GM20000 (cell line): ENCODE results near the gene BIRC5.

Experiments used
- DNase-seq: peaks from one replicate; pipeline ENCODE4 v3.0.0; 2012; ENCODE audit warnings: low spot score
- TF ChIP-seq, protein P1 (sequence below): IDR thresholded peaks from 2 replicates; pipeline ENCODE4 v1.5.1; 2012; ENCODE audit warnings: mild to moderate bottlenecking, control low read depth; ENCODE audit errors: extremely low read depth, missing control alignments

BIRC5 gene

DNA sequence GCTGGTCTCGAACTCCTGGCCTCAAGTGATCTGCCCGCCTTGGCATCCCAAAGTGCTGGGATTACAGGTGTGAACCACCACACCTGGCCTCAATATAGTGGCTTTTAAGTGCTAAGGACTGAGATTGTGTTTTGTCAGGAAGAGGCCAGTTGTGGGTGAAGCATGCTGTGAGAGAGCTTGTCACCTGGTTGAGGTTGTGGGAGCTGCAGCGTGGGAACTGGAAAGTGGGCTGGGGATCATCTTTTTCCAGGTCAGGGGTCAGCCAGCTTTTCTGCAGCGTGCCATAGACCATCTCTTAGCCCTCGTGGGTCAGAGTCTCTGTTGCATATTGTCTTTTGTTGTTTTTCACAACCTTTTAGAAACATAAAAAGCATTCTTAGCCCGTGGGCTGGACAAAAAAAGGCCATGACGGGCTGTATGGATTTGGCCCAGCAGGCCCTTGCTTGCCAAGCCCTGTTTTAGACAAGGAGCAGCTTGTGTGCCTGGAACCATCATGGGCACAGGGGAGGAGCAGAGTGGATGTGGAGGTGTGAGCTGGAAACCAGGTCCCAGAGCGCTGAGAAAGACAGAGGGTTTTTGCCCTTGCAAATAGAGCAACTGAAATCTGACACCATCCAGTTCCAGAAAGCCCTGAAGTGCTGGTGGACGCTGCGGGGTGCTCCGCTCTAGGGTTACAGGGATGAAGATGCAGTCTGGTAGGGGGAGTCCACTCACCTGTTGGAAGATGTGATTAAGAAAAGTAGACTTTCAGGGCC, 5.5 kb downstream of the BIRC5 start:
- no peak for DNase-seq
- TF ChIP-seq, protein P1, sequence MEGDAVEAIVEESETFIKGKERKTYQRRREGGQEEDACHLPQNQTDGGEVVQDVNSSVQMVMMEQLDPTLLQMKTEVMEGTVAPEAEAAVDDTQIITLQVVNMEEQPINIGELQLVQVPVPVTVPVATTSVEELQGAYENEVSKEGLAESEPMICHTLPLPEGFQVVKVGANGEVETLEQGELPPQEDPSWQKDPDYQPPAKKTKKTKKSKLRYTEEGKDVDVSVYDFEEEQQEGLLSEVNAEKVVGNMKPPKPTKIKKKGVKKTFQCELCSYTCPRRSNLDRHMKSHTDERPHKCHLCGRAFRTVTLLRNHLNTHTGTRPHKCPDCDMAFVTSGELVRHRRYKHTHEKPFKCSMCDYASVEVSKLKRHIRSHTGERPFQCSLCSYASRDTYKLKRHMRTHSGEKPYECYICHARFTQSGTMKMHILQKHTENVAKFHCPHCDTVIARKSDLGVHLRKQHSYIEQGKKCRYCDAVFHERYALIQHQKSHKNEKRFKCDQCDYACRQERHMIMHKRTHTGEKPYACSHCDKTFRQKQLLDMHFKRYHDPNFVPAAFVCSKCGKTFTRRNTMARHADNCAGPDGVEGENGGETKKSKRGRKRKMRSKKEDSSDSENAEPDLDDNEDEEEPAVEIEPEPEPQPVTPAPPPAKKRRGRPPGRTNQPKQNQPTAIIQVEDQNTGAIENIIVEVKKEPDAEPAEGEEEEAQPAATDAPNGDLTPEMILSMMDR: no peak

DNA sequence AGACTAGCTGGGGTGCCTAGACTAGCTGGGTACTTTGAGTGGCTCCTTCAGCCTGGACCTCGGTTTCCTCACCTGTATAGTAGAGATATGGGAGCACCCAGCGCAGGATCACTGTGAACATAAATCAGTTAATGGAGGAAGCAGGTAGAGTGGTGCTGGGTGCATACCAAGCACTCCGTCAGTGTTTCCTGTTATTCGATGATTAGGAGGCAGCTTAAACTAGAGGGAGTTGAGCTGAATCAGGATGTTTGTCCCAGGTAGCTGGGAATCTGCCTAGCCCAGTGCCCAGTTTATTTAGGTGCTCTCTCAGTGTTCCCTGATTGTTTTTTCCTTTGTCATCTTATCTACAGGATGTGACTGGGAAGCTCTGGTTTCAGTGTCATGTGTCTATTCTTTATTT, 9.0 kb downstream of the BIRC5 start:
- TF ChIP-seq, protein P1: no peak

GRCh38 chr17:78223765-78224164, 9.7 kb downstream of the BIRC5 start:
- DNase-seq: no peak
- TF ChIP-seq, protein P1: no peak

More for the DNA sequence above, 9.0 kb downstream of the BIRC5 start:
- no peak for DNase-seq

DNA sequence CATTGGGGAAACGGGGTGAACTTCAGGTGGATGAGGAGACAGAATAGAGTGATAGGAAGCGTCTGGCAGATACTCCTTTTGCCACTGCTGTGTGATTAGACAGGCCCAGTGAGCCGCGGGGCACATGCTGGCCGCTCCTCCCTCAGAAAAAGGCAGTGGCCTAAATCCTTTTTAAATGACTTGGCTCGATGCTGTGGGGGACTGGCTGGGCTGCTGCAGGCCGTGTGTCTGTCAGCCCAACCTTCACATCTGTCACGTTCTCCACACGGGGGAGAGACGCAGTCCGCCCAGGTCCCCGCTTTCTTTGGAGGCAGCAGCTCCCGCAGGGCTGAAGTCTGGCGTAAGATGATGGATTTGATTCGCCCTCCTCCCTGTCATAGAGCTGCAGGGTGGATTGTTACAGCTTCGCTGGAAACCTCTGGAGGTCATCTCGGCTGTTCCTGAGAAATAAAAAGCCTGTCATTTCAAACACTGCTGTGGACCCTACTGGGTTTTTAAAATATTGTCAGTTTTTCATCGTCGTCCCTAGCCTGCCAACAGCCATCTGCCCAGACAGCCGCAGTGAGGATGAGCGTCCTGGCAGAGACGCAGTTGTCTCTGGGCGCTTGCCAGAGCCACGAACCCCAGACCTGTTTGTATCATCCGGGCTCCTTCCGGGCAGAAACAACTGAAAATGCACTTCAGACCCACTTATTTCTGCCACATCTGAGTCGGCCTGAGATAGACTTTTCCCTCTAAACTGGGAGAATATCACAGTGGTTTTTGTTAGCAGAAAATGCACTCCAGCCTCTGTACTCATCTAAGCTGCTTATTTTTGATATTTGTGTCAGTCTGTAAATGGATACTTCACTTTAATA, 10.4 kb downstream of the BIRC5 start:
- no peak for DNase-seq

DNA sequence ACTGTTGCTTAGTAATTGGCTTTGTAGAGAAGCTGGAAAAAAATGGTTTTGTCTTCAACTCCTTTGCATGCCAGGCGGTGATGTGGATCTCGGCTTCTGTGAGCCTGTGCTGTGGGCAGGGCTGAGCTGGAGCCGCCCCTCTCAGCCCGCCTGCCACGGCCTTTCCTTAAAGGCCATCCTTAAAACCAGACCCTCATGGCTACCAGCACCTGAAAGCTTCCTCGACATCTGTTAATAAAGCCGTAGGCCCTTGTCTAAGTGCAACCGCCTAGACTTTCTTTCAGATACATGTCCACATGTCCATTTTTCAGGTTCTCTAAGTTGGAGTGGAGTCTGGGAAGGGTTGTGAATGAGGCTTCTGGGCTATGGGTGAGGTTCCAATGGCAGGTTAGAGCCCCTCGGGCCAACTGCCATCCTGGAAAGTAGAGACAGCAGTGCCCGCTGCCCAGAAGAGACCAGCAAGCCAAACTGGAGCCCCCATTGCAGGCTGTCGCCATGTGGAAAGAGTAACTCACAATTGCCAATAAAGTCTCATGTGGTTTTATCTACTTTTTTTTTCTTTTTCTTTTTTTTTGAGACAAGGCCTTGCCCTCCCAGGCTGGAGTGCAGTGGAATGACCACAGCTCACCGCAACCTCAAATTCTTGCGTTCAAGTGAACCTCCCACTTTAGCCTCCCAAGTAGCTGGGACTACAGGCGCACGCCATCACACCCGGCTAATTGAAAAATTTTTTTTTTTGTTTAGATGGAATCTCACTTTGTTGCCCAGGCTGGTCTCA, 11.2 kb downstream of the BIRC5 start:
- TF ChIP-seq, protein P1: no peak
- DNase-seq: no peak

More for the DNA sequence above, 10.4 kb downstream of the BIRC5 start:
- TF ChIP-seq, protein P1: no peak

GRCh38 chr17:78226055-78226758, 12.2 kb downstream of the BIRC5 start:
- no peak for DNase-seq
- TF ChIP-seq, protein P1: no peak
